Dedifferentiated amniotic fluid mesenchymal stem cell (primary cell): ENCODE measurements around the gene TAF10.

Source experiments
- DNase-seq: peaks from one replicate; pipeline ENCODE4 v3.0.0-alpha.2; 2016; ENCODE audit errors: extremely low spot score

The TAF10 gene

GRCh38 chr11:6583584-6583983 lies 28.4 kb downstream of the TAF10 start:
- DNase-seq, result no peak

- DNase-seq, result no peak
These were observed 32.3 kb downstream of the TAF10 start for GRCh38 chr11:6579681-6580080.

- no peak for DNase-seq
These were observed 33.9 kb downstream of the TAF10 start for GRCh38 chr11:6578134-6578533.

GRCh38 chr11:6576471-6577373 lies 35.3 kb downstream of the TAF10 start:
- peak; percentile 36 for DNase-seq

- DNase-seq, result no peak
These were observed 37.0 kb downstream of the TAF10 start for GRCh38 chr11:6574816-6575715.

- peak; percentile 49 for DNase-seq
These were observed 39.8 kb downstream of the TAF10 start for GRCh38 chr11:6572215-6572614.

GRCh38 chr11:6571434-6572008 lies 40.5 kb downstream of the TAF10 start:
- DNase-seq, result no peak

- no peak for DNase-seq
These were observed 41.2 kb downstream of the TAF10 start for GRCh38 chr11:6570691-6571427.

GRCh38 chr11:6569706-6570105 lies 42.3 kb downstream of the TAF10 start:
- no peak for DNase-seq

GRCh38 chr11:6568191-6568918 lies 43.7 kb downstream of the TAF10 start:
- DNase-seq, result peak; percentile 17

- DNase-seq, result no peak
These were observed 44.7 kb downstream of the TAF10 start for GRCh38 chr11:6567371-6567745.

GRCh38 chr11:6566704-6567370 lies 45.2 kb downstream of the TAF10 start:
- DNase-seq, result no peak

- DNase-seq, result no peak
These were observed 45.9 kb downstream of the TAF10 start for GRCh38 chr11:6565988-6566703.

- DNase-seq, result no peak
These were observed 46.7 kb downstream of the TAF10 start for GRCh38 chr11:6565325-6565724.

- no peak for DNase-seq
These were observed 48.3 kb downstream of the TAF10 start for GRCh38 chr11:6563667-6564066.

- no peak for DNase-seq
These were observed 48.8 kb downstream of the TAF10 start for GRCh38 chr11:6563121-6563619.

- no peak for DNase-seq
These were observed 50.7 kb downstream of the TAF10 start for GRCh38 chr11:6561288-6561687.
